ENCODE measurements around the gene PRC1.
"Not testable (repeated sequence)": the region's sequence is repeated elsewhere in the genome, so short reads cannot be mapped to it uniquely, and the experiment has no call there.

DNA sequence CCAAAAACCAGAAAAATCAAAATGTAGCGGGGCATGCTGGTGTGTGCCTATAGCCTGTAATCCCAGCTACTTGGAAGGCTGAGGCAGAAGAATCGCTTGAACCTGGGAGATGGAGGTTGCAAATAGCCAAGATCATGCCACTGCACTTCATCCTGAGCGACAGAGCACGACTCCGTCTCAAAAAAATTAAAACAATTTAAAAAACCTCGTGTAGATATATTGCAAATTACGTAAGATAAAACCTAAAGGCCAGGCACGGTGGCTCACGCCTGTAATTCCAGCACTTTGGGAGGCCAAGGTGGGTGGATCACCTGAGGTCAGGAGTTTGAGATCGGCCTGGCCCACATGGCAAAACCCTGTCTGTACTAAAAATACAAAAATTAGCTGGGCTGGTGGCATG, 67.6 kb downstream of the PRC1 start:
- TF ChIP-seq, protein P1, sequence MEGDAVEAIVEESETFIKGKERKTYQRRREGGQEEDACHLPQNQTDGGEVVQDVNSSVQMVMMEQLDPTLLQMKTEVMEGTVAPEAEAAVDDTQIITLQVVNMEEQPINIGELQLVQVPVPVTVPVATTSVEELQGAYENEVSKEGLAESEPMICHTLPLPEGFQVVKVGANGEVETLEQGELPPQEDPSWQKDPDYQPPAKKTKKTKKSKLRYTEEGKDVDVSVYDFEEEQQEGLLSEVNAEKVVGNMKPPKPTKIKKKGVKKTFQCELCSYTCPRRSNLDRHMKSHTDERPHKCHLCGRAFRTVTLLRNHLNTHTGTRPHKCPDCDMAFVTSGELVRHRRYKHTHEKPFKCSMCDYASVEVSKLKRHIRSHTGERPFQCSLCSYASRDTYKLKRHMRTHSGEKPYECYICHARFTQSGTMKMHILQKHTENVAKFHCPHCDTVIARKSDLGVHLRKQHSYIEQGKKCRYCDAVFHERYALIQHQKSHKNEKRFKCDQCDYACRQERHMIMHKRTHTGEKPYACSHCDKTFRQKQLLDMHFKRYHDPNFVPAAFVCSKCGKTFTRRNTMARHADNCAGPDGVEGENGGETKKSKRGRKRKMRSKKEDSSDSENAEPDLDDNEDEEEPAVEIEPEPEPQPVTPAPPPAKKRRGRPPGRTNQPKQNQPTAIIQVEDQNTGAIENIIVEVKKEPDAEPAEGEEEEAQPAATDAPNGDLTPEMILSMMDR (IDR thresholded peaks at IDR 0.05; ENCODE audit: low read length) = not testable (repeated sequence)
- TF ChIP-seq EZH2 (optimal IDR thresholded peaks at IDR 0.05; ENCODE audit: low read depth, low read length) = not testable (repeated sequence)
